ENCODE results near the gene PLEKHO1. TPM values are rescaled to one million over a fixed set of nuclear protein-coding genes. Genes with fewer than 3 reads are reported as not detected.
"Not testable (repeated sequence)": the region's sequence is repeated elsewhere in the genome, so short reads cannot be mapped to it uniquely, and the experiment has no call there.

Gene PLEKHO1
- total RNA-seq, 1 experiment from 2014 or later, result 67.2 TPM

- H3K27me3 ChIP-seq (replicated peaks; ENCODE audit: insufficient read depth, low read depth, low read length, poor library complexity), result no peaks in the 10 kb centered on the region
- no peak for TF ChIP-seq EZH2 (IDR thresholded peaks at IDR 0.05; ENCODE audit: borderline replicate concordance, low read depth, low read length, poor library complexity, severe bottlenecking)
- no peak for TF ChIP-seq CTCF (conservative IDR thresholded peaks at IDR 0.05; ENCODE audit: low read depth, low read length)
- no peaks in the 10 kb centered on the region for H3K4me1 ChIP-seq (ENCODE audit: insufficient read depth, low read length, poor library complexity, severe bottlenecking)
- intact Hi-C loops (cut with micrococcal nuclease; ENCODE audit: unreplicated experiment), result no loop called here
- H3K4me3 ChIP-seq (ENCODE audit: low read depth, low read length, poor library complexity, severe bottlenecking), result no peak overlapping the region
- ChIA-PET POLR2A (ENCODE audit: low non-redundant PET) (no interaction called here), CTCF (no interaction called here)
- H3K9me3 ChIP-seq (ENCODE audit: low read depth, low read length, poor library complexity, severe bottlenecking), result no peaks in the 10 kb centered on the region
- BruUV-seq (replicated peaks), result no TSS peak
- DNase-seq (ENCODE audit: low spot score), result no peak
- no peaks in the 10 kb centered on the region for H3K36me3 ChIP-seq (ENCODE audit: insufficient read depth, low read length, poor library complexity, severe bottlenecking)
- no peak overlapping the region for H3K27ac ChIP-seq (ENCODE audit: low read depth, low read length, poor library complexity, severe bottlenecking)
Observed at GRCh38 chr1:150141452-150141851, 8.3 kb upstream of the PLEKHO1 start.

DNA sequence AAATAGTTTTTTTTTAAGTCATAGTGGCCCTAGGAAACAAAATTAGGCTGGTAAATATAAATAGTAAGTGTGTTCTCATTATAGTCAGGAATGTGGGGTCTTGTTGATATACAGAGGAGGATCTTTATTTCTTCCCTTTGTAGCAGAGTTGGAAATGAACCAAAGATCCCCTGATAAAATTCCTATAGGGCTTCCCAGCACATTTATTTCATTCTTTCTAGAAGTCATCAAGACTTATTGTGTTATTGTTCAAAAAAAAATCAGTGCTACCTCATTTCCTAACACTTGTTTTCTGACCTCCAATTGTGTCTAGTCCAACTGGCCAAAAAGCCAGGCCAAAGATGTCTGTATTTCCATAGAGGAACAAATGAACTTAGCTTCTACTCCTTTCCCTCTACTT lies 7.6 kb upstream of the PLEKHO1 start:
- Histone ChIP-seq H3K4me1 (ENCODE audit: insufficient read depth, low read length, poor library complexity, severe bottlenecking) (no peaks in the 10 kb centered on the region), H3K27ac (ENCODE audit: low read depth, low read length, poor library complexity, severe bottlenecking) (no peak overlapping the region), H3K36me3 (ENCODE audit: insufficient read depth, low read length, poor library complexity, severe bottlenecking) (no peaks in the 10 kb centered on the region), H3K9me3 (ENCODE audit: low read depth, low read length, poor library complexity, severe bottlenecking) (no peaks in the 10 kb centered on the region), H3K4me3 (ENCODE audit: low read depth, low read length, poor library complexity, severe bottlenecking) (no peak overlapping the region), H3K27me3 (replicated peaks; ENCODE audit: insufficient read depth, low read depth, low read length, poor library complexity) (no peaks in the 10 kb centered on the region)
- DNase-seq (ENCODE audit: low spot score), result no peak
- BruUV-seq (replicated peaks), result no TSS peak
- ChIA-PET POLR2A (ENCODE audit: low non-redundant PET) (no interaction called here), CTCF (no interaction called here)
- intact Hi-C loops (cut with micrococcal nuclease; ENCODE audit: unreplicated experiment), result no loop called here
- no peak for TF ChIP-seq CTCF (conservative IDR thresholded peaks at IDR 0.05; ENCODE audit: low read depth, low read length)
- no peak for TF ChIP-seq EZH2 (IDR thresholded peaks at IDR 0.05; ENCODE audit: borderline replicate concordance, low read depth, low read length, poor library complexity, severe bottlenecking)

DNA sequence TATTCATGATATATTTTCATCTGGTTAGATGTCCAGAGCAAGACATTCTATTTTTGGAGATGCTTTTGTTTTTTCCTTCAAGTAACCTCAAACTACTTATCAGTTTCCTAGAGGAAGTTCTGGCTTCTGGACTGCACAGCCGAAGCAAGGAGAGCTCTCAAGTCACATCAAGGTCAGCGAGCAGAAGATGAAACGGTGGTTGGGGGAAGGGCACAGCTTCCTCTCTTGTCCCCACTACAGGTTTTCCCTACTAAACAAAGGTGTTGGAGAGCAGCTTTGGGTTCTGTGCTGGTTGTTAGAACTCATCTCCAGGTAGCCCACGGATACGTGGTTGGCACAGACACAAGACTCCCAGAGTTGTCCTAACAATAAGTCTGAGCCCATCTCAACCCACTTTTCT lies 5.1 kb upstream of the PLEKHO1 start:
- POLR2A ChIA-PET (ENCODE audit: low non-redundant PET), result interaction anchor here (0.5 kb wide), 1 partner anchor 16 kb away, joined by 4 read pairs; no protein-coding TSS in a partner anchor
- CTCF ChIA-PET, result interaction anchor here (0.7 kb wide), 1 partner anchor 71 kb away, joined by 3 read pairs; no protein-coding TSS in a partner anchor
- Histone ChIP-seq H3K4me3 (ENCODE audit: low read depth, low read length, poor library complexity, severe bottlenecking) (no peak overlapping the region), H3K27ac (ENCODE audit: low read depth, low read length, poor library complexity, severe bottlenecking) (no peak overlapping the region), H3K9me3 (ENCODE audit: low read depth, low read length, poor library complexity, severe bottlenecking) (no peaks in the 10 kb centered on the region), H3K27me3 (replicated peaks; ENCODE audit: insufficient read depth, low read depth, low read length, poor library complexity) (no peaks in the 10 kb centered on the region), H3K4me1 (ENCODE audit: insufficient read depth, low read length, poor library complexity, severe bottlenecking) (peaks cover 13% of the 10 kb centered on the region), H3K36me3 (ENCODE audit: insufficient read depth, low read length, poor library complexity, severe bottlenecking) (no peaks in the 10 kb centered on the region)
- intact Hi-C loops (cut with micrococcal nuclease; ENCODE audit: unreplicated experiment), result no loop called here
- no peak for DNase-seq (ENCODE audit: low spot score)
- no TSS peak for BruUV-seq (replicated peaks)
- no peak for TF ChIP-seq CTCF (conservative IDR thresholded peaks at IDR 0.05; ENCODE audit: low read depth, low read length)
- TF ChIP-seq EZH2 (IDR thresholded peaks at IDR 0.05; ENCODE audit: borderline replicate concordance, low read depth, low read length, poor library complexity, severe bottlenecking), result no peak

- BruUV-seq (replicated peaks); H3K27ac ChIP-seq (ENCODE audit: low read depth, low read length, poor library complexity, severe bottlenecking); intact Hi-C loops (cut with micrococcal nuclease; ENCODE audit: unreplicated experiment); CTCF ChIA-PET; H3K27me3 ChIP-seq (replicated peaks; ENCODE audit: insufficient read depth, low read depth, low read length, poor library complexity); H3K4me3 ChIP-seq (ENCODE audit: low read depth, low read length, poor library complexity, severe bottlenecking); DNase-seq (ENCODE audit: low spot score); H3K36me3 ChIP-seq (ENCODE audit: insufficient read depth, low read length, poor library complexity, severe bottlenecking); H3K9me3 ChIP-seq (ENCODE audit: low read depth, low read length, poor library complexity, severe bottlenecking): not testable (repeated sequence)
- H3K4me1 ChIP-seq (ENCODE audit: insufficient read depth, low read length, poor library complexity, severe bottlenecking), result peaks cover 13% of the 10 kb centered on the region
- POLR2A ChIA-PET (ENCODE audit: low non-redundant PET), result interaction anchor here (0.6 kb wide), 1 partner anchor 14 kb away, joined by 4 read pairs; no protein-coding TSS in a partner anchor
Observed at GRCh38 chr1:150146016-150146415, 3.7 kb upstream of the PLEKHO1 start.
